H1 (cell line): ENCODE data around the gene RSPH9.

Experiments
- ATF2 ChIP-seq: IDR thresholded peaks from 2 replicates; pipeline ENCODE4 v1.6.1; 2012; ENCODE audit warnings: low read length, inconsistent platforms
- CEBPB ChIP-seq: IDR thresholded peaks from 2 replicates; pipeline ENCODE4 v1.6.1; 2012; ENCODE audit warnings: low read depth, low read length
- EP300 ChIP-seq, 2 experiments: IDR thresholded peaks; 1 replicate in 1 of 2; 2 replicates in 1 of 2; pipeline ENCODE4 v1.6.1; 2011 to 2012; ENCODE audit warnings: low read depth in 2 of 2, low read length in 2 of 2, mild to moderate bottlenecking in 2 of 2, borderline replicate concordance in 1 of 2, inconsistent platforms in 1 of 2, moderate library complexity in 1 of 2
- EZH2 ChIP-seq: fragments of 200-600 bp; sonication (generic); IDR thresholded peaks from 2 replicates; pipeline ENCODE4 v1.7.1; 2012; ENCODE audit warnings: low read depth, mild to moderate bottlenecking, moderate library complexity, low read length, inconsistent platforms; ENCODE audit not compliant: severe bottlenecking
- HDAC2 ChIP-seq, 2 experiments: fragments of 300-600 bp in 1 of 2; sonication (generic) in 1 of 2; IDR thresholded peaks; 2 replicates each; pipeline ENCODE4 v1.6.1; 2011 to 2012; ENCODE audit warnings: low read depth in 2 of 2, low read length in 2 of 2, mild to moderate bottlenecking in 2 of 2, moderate library complexity in 2 of 2, borderline replicate concordance in 1 of 2, inconsistent platforms in 1 of 2
- HDAC6 ChIP-seq: IDR thresholded peaks from one replicate; pipeline ENCODE4 v1.7.1; 2012; ENCODE audit warnings: low read depth, mild to moderate bottlenecking, inconsistent platforms, low read length, moderate library complexity
- JUND ChIP-seq: IDR thresholded peaks from 2 replicates; pipeline ENCODE4 v1.6.1; 2011; ENCODE audit warnings: mild to moderate bottlenecking, improper control_type of control experiment, low read length
- POLR2AphosphoS5 ChIP-seq: IDR thresholded peaks from 2 replicates; pipeline ENCODE4 v1.6.1; 2011; ENCODE audit warnings: low read depth, low read length
- RFX5 ChIP-seq: IDR thresholded peaks from 2 replicates; pipeline ENCODE4 v1.6.1; 2011; ENCODE audit warnings: low read depth, low read length, improper control_type of control experiment, borderline replicate concordance
- TCF12 ChIP-seq: IDR thresholded peaks from 2 replicates; pipeline ENCODE4 v1.6.1; 2011; ENCODE audit warnings: low read depth, mild to moderate bottlenecking, low read length
- USF2 ChIP-seq: IDR thresholded peaks from 2 replicates; pipeline ENCODE4 v1.6.1; 2011; ENCODE audit warnings: low read length, improper control_type of control experiment
- YY1 ChIP-seq: IDR thresholded peaks from 2 replicates; pipeline ENCODE4 v1.6.1; 2011; ENCODE audit warnings: low read depth, mild to moderate bottlenecking, low read length

- no peak for TF ChIP-seq HDAC6
- no peak for TF ChIP-seq RFX5
- TF ChIP-seq YY1, result no peak
- no peak for TF ChIP-seq CEBPB
- TF ChIP-seq JUND, result no peak
- no peak for TF ChIP-seq USF2
- TF ChIP-seq HDAC2 (IDR thresholded peaks at IDR 0.05; ENCODE audit: borderline replicate concordance in 1 of 2, low read depth in 2 of 2, low read length in 2 of 2), result no peak
- no peak for TF ChIP-seq ATF2
- no peak for TF ChIP-seq EZH2
- TF ChIP-seq EP300 (IDR thresholded peaks at IDR 0.05; ENCODE audit: borderline replicate concordance in 1 of 2, low read depth in 2 of 2, low read length in 2 of 2), result no peak
- TF ChIP-seq TCF12, result no peak
- no peak for TF ChIP-seq POLR2AphosphoS5
These were observed 72.6 kb downstream of the RSPH9 start for GRCh38 chr6:43717389-43717788.
